GM12873 (cell line): ENCODE results near the gene FAM20C.

Experiments used
- TF ChIP-seq, protein P1 (sequence below): IDR thresholded peaks from 2 replicates; pipeline ENCODE4 v1.5.1; 2012; ENCODE audit warnings: low read depth, mild to moderate bottlenecking, moderate library complexity, low read length, control low read depth; ENCODE audit not compliant: insufficient read depth; ENCODE audit errors: missing control alignments

The FAM20C gene

GRCh38 chr7:192701-193480, 520 bp downstream of the FAM20C start:
- TF ChIP-seq, protein P1, sequence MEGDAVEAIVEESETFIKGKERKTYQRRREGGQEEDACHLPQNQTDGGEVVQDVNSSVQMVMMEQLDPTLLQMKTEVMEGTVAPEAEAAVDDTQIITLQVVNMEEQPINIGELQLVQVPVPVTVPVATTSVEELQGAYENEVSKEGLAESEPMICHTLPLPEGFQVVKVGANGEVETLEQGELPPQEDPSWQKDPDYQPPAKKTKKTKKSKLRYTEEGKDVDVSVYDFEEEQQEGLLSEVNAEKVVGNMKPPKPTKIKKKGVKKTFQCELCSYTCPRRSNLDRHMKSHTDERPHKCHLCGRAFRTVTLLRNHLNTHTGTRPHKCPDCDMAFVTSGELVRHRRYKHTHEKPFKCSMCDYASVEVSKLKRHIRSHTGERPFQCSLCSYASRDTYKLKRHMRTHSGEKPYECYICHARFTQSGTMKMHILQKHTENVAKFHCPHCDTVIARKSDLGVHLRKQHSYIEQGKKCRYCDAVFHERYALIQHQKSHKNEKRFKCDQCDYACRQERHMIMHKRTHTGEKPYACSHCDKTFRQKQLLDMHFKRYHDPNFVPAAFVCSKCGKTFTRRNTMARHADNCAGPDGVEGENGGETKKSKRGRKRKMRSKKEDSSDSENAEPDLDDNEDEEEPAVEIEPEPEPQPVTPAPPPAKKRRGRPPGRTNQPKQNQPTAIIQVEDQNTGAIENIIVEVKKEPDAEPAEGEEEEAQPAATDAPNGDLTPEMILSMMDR, result no peak

- TF ChIP-seq, protein P1, result no peak
Observed at GRCh38 chr7:193481-194251, 1.3 kb downstream of the FAM20C start.

DNA sequence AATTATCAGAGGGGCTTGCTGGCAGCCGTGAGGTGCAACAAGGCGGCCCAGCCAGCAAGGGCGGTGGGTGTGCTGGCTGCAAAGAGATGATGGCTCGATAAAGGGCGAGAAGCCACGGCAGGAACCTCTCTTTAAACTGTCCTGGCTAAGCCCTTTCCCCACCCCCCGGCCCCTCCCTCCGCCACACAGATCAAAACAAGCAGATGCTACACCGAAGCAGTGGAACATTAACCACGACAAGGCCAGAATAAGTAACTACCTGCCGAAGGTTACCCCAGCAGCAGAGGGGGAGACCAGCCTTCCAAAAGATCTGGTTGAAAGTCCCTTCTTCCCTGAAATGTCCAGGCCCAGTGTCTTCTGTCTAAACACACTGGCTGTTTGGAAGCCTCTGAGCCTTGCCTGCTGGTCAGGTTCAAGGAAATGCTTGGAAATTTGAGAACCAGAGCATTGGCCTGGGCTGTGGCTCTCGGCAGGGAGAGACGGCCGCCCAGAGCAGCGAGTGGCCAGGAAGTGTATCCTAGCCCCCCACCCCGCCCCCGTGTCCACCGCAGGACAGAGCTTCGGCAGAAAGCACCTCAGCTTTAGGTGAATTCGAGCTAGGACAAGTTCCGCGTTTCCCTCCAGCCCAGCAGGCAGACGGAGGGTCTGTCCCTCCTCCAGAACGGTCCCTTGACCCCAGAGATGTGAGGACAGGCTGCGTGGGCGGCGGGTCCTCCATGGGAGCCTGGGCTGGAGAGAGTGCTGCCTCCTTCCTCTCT, 2.1 kb downstream of the FAM20C start:
- TF ChIP-seq, protein P1, result no peak

- TF ChIP-seq, protein P1, result no peak
Observed at GRCh38 chr7:195010-195829, 2.8 kb downstream of the FAM20C start.

GRCh38 chr7:195830-196128, 3.4 kb downstream of the FAM20C start:
- TF ChIP-seq, protein P1, result no peak

DNA sequence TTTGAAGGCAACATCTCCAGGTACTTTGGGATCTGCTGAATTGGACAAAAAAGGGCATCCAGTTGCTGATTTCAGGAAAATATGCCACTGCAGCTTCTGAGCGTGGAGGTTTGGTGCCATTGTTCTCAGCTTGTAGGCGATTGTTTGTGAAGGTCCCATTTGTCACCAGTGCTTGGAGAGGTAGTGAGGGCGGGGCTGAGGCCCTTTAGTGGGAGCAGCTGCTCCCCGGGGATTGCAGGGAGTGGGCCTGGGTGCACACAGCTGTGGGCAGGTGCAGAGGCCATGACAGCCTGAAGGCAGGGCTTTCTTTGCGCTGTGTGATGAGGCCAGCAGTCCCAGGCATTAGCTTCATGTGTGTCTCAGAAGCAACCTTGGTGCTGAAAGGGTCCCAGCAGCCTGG, 3.9 kb downstream of the FAM20C start:
- TF ChIP-seq, protein P1, result no peak
